H1 (cell line): ENCODE data around the gene MEGF11. TPM values are rescaled to one million over a fixed set of nuclear protein-coding genes. Genes with fewer than 3 reads are reported as not detected.

Experiments
- GTF2F1 ChIP-seq: IDR thresholded peaks from 2 replicates; pipeline ENCODE4 v1.6.1; 2012; ENCODE audit warnings: low read depth, low read length, improper control_type of control experiment, borderline replicate concordance
- polyA plus RNA-seq, 7 experiments: library from polyadenylated mRNA; depleted of rRNA in 3 of 7; stranded (reverse) in 5 of 7; unstranded in 2 of 7; fragments of >200 nt in 5 of 7; fragments of 200-250 nt in 2 of 7; gene quantifications; 1 replicate in 5 of 7; 2 replicates in 1 of 7; 4 replicates in 1 of 7; pipeline versions ENCODE4 v1.2.1 to v1.2.3, GENCODE V29; 2011 to 2013; ENCODE audit warnings: missing spikeins in 2 of 7, mixed read lengths in 2 of 7
- total RNA-seq: library from RNA; stranded (reverse); fragmentation: NEBNext Ultra II Directional; extraction: Animal tissue kit (Norgen Biotek cat#: 25700); gene quantifications from 2 replicates; pipeline ENCODE4 v1.2.1, GENCODE V29; 2021

The MEGF11 gene
- total and polyA plus RNA-seq, 2 of the 8 experiments (the other 6 are each of a cell fraction or from before 2014, with no cell fraction given): 4.4 to 4.8 TPM

DNA sequence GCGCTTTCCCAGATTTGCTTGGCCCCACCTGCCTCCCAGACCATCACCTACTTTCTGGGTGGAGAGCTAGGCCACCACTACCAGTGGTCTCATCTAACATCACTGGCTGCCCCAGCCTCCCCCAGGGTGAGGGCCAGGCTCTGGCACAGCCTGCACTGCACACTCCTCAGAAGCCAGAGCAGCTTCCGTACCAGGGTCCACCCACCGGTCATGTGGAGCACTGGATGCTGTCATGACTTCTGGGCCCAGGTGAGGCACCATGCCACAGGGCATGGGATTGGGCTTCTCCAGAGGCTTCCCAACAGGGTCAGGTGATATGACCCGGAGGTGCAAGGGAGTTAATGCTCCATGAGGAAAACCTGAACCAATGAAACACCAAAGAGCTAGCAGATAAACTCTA is 14.0 kb downstream of the MEGF11 start (continued):
- no peak for TF ChIP-seq GTF2F1
